RWPE1 (cell line): ENCODE results near the gene JOSD2.
"Not testable (repeated sequence)": the region's sequence is repeated elsewhere in the genome, so short reads cannot be mapped to it uniquely, and the experiment has no call there.

Experiments
- CTCF ChIA-PET: fragments of 350-600 bp; sonication (Branson Sonifier 250); formaldehyde crosslinking; extraction: SDS; loops from one replicate; lab custom pipeline; 2021; lab: Yijun Ruan, JAX
- POLR2A ChIA-PET: fragments of 400-600 bp; formaldehyde crosslinking; extraction: SDS; loops from one replicate; lab custom pipeline; 2020; ENCODE audit warnings: antibody characterized with exemption; ENCODE audit not compliant: low non-redundant PET; lab: Yijun Ruan, JAX
- DNase-seq: peaks from one replicate; pipeline ENCODE4 v3.0.0; 2012; ENCODE audit warnings: low spot score
- H3K27ac ChIP-seq: fragments of 450-650 bp; 2 replicates; pipeline ENCODE4 v1.5.1; 2017
- TF ChIP-seq, protein P1 (sequence below): fragments of 450-650 bp; conservative IDR thresholded peaks from 2 replicates; pipeline ENCODE4 v1.5.1; 2017; ENCODE audit warnings: low read depth, mild to moderate bottlenecking

The JOSD2 gene

DNA sequence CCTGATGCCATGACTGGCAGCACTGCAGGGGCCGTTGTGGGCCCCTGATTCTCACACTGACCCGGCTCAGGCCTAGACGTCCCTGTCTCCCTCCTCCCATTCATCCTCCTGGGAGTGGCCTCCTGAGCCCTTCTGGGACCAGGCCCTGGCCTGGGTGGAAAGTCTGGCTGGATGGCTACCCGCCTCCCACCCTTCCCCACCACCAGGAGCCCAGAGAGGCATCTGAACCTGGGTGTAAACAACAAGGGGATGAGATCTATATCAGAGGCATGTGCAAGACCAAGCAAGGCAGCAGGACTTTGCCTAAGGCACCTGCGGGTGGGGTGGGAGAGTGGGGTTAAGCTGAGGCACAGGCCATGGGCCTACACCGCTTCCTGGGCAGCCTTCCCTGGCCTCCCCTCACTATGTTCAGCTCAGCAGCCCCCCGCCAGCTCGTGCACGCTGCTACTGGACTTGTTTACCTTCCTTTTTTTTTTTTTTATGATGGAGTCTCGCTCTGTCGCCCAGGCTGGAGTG is 24.7 kb upstream of the JOSD2 start:
- POLR2A ChIA-PET: no interaction called here
- DNase-seq: no peak
- H3K27ac ChIP-seq: no peak overlapping the region
- CTCF ChIA-PET: interaction anchor here (0.7 to 2.6 kb wide), 2 partner anchors 21 to 247 kb away, joined by 4 to 23 read pairs; no protein-coding TSS in a partner anchor
- TF ChIP-seq, protein P1, sequence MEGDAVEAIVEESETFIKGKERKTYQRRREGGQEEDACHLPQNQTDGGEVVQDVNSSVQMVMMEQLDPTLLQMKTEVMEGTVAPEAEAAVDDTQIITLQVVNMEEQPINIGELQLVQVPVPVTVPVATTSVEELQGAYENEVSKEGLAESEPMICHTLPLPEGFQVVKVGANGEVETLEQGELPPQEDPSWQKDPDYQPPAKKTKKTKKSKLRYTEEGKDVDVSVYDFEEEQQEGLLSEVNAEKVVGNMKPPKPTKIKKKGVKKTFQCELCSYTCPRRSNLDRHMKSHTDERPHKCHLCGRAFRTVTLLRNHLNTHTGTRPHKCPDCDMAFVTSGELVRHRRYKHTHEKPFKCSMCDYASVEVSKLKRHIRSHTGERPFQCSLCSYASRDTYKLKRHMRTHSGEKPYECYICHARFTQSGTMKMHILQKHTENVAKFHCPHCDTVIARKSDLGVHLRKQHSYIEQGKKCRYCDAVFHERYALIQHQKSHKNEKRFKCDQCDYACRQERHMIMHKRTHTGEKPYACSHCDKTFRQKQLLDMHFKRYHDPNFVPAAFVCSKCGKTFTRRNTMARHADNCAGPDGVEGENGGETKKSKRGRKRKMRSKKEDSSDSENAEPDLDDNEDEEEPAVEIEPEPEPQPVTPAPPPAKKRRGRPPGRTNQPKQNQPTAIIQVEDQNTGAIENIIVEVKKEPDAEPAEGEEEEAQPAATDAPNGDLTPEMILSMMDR: no peak

DNA sequence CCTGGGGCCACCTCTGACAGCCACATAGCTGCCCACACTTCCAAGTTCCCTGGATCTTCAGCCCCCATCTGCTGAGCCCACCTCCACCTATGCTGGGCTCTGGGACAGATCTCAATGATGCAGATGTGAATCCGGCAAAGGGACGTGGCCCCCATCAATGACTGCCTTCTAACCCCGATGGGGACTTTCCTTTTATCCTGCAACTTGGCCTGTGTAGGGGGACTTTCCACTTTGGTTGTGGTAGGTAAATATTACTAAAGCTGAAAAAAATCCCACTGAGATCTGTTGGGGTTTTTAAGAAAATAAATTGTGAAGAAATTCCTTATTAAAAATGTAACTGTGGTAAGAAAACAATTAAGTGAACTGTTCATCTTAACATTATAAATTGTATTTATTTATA is 23.5 kb upstream of the JOSD2 start:
- H3K27ac ChIP-seq: no peak overlapping the region
- TF ChIP-seq, protein P1: no peak
- ChIA-PET POLR2A (no interaction called here), CTCF (no interaction called here)
- DNase-seq: no peak

DNA sequence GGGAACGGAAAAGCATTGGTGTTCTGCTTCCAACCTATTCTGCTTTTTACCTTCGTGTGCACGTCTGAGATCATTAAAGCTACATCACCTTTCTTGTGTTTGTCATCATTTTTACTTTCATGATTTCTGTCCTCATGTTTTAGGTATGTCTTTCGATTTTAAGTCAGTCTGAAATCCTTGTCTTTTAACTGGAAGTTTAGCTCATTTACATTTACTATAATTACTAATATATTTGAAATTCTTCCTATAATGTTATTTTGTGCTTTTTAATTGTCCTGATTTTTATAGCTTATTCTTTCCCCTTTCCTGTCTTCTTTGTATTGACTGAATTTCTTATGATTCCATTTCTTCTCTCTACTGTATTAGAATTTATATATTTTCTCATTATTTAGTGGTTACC is 22.0 kb upstream of the JOSD2 start:
- TF ChIP-seq, protein P1: no peak
- CTCF ChIA-PET: interaction anchor here (0.5 kb wide), 1 partner anchor 28 kb away, joined by 3 read pairs; no protein-coding TSS in a partner anchor
- no peak overlapping the region for H3K27ac ChIP-seq
- no peak for DNase-seq
- POLR2A ChIA-PET: no interaction called here

DNA sequence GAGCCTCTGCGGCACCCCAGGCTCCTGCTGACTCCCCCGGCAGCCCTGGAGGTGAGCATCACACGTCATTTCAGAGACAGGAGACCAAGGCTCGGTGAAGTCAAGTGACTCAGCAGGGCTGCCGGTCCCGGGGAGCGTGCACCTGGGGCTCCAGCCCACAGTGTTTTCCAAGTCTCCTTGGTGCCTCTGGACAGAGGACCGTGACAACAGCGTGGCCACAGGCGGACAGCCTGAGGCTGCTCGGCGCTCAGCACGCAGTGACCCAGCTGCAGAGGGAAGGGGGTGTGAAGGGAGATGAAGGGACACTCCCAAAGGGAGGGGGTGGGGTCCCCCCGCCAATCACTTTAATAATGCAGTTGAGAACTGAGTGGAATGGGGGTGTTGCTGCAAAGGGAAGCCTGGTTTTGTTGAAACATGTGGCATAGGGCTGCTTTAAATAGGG is 20.2 kb upstream of the JOSD2 start:
- TF ChIP-seq, protein P1: no peak
- no peak overlapping the region for H3K27ac ChIP-seq
- CTCF ChIA-PET: interaction anchor here (0.7 kb wide), 1 partner anchor 184 kb away, joined by 3 read pairs; no protein-coding TSS in a partner anchor
- no peak for DNase-seq
- POLR2A ChIA-PET: no interaction called here

DNA sequence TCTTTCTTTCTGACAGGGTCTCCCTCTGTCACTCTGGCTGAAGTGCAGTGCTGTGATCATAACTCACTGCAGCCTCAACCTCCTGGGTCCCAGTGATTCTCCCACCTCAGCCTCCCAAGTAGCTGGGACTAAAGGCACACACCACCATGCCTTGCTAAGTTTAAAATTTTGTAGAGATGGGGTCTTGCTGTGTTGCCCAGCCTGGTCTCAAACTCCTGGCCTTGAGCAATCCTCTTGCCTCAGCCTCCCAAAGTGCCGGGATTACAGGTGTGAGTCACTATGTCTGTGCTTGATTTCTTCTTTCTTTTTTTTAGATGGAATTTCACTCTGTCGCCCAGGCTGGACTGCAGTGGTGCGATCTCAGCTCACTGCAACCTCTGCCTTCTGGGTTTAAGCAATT is 17.1 kb upstream of the JOSD2 start:
- H3K27ac ChIP-seq, POLR2A ChIA-PET, DNase-seq, CTCF ChIA-PET: not testable (repeated sequence)

DNA sequence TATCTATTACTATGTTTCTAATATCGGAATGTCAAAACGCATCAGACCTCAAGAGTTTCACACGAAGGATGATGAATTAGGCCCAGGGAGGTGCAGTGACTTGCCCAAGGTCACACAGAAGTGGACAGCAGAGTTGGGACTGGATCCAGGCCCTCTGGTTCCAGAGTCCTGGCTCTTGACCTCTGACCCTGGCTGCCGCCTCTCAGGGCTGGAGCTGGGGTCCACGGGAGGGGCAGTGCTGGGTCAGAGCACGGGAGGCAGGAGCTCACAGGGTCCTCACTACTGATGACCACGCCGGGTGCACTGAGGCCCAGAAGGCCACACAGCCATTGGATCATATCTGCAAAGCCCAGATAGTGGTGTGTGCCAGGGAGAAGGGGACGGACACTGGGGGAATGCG is 11.9 kb upstream of the JOSD2 start:
- CTCF ChIA-PET: no interaction called here
- H3K27ac ChIP-seq: no peak overlapping the region
- TF ChIP-seq, protein P1: no peak
- POLR2A ChIA-PET: no interaction called here
- DNase-seq: no peak

DNA sequence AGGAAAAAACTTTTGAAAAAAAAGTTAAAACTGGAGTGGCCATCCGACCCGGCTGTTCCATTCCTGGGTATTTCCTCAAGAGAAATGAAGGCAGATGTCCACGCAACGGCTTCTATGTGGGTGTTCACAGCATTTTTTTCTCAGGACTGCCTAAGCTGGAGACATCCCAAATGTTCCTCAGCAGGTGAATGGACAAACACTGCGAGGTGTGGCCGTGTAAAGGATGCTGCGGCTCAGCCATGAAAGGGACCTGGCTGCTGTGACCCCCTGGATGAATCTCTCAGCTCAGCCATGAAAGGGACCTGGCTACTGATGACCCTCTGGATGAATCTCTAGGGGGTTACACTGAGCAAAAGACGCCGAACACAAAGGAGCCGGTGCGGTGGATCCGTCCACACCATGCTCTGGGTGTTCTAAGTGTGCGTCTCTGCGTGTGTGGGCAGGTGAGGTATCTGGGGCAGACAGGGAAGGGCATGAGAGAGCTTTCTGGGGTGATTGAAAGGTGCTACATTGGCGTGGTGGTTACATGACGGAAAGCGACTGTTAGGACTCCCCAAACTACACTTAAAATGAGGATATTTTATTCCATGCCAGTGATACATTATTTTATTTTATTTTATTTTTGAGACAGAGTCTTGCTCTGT is 10.0 kb upstream of the JOSD2 start:
- no peak overlapping the region for H3K27ac ChIP-seq
- ChIA-PET CTCF (no interaction called here), POLR2A (no interaction called here)
- TF ChIP-seq, protein P1: no peak
- no peak for DNase-seq
